GM21528 (cell line): Measurements from ENCODE around the gene BMPER.

Source experiments
- ATAC-seq: cut with Tn5 transposase; IDR thresholded peaks from one replicate; pipeline ENCODE4 v1.9.1; 2021; ENCODE audit warnings: mild to moderate bottlenecking, moderate library complexity; ENCODE audit not compliant: unreplicated experiment, low FRiP score

BMPER gene

DNA sequence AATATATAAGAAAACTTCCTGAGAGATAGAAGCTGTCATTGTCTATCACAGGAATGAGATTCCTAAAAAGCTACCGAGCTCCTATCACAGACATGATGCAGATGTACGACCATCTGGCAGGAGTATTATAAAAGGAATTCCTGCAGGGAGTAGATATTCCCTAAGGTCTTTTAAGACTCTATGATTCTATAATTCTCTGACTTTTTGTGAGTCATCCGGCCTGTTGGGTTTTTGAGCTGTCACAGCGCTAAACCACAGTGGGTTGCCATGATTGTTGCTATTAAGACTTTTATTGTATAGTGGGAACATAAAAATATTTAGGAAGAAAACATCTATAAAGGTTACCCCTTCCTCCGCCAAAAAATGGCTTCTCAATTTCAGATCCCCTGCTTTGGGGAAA is 223.4 kb downstream of the BMPER start:
- ATAC-seq = no peak

DNA sequence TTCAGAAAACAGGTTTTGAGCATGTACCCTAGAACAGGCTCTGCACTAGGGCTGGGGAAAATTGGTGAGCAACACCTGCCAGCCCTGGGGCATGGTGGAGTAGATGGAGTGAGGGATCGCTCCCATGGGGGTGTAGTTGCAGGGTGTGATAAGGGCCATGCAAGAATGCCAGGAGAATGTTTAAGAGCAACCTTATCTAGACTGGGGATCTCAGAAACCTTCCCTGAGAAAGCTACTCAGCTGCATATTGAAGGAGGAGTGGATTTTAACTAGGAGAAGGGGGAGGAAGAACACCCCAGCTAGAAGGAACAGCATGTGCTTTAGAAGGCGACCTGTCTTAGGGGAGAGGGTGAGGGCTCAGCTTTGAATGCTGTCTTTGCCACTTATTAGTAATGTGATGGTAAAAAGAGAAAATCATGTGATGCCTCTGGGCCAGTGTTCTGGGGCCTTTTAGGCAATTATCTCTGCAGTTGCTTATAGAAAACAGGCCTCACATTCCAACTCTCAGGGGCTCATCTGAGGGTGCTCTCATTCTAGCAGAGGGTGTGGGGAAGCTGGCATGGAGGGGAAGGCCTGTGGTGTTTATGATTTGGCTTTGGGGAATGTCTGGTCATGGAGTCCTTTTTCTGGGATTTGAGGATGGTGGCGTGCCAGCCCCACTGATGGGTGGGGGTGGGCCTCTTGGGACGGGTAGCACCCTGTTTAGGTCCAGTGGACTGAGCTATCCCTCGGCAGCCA is 225.4 kb downstream of the BMPER start:
- no peak for ATAC-seq

DNA sequence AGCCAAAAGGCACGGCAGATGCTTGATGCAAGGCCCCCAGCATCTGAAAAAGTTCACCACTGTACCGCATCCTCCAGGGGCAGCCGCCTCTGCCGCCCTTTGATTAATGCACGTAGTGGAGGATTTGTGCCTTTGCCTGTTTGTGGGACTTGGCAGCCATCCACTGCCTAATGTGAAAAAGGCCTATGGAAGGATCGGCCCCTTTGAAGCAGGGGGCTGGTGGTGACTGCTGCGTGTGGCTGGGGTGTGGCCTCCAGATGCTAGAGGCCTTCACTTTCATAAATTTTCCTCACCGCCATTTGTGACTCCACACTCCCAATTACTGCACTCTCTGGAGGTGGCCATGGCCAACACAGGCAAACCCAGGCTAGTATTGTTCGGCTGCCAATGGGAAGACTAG is 226.0 kb downstream of the BMPER start:
- no peak for ATAC-seq

DNA sequence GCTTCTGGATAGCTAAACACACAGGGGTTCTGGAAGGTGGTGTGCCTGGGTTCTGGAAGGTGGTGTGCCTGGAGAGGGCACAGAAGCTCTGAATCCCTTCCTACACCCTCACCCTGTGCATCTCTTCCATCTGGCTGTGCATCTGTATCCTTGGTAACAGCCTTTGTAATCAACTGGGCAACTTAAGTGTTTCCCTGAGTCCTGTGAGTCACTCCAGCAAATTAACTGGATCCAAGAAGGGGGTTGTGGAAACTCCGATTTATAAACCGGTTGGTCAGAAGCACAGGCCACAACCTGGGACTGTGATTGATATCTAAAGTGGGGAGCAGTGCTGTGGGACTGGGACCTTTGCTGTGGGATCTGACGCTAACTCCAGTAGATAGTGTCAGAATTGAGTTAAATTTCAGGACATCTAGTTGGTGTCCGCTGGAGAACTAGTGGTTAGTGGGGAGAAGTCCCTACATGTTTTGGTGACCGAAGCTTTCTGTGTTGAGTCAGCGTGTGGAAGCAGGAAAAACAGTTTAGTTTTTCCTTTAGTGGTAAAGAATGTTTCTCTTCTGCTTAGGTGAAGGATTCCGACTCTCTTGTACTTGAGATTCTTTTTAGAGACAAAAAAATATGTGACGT is 228.1 kb downstream of the BMPER start:
- no peak for ATAC-seq

DNA sequence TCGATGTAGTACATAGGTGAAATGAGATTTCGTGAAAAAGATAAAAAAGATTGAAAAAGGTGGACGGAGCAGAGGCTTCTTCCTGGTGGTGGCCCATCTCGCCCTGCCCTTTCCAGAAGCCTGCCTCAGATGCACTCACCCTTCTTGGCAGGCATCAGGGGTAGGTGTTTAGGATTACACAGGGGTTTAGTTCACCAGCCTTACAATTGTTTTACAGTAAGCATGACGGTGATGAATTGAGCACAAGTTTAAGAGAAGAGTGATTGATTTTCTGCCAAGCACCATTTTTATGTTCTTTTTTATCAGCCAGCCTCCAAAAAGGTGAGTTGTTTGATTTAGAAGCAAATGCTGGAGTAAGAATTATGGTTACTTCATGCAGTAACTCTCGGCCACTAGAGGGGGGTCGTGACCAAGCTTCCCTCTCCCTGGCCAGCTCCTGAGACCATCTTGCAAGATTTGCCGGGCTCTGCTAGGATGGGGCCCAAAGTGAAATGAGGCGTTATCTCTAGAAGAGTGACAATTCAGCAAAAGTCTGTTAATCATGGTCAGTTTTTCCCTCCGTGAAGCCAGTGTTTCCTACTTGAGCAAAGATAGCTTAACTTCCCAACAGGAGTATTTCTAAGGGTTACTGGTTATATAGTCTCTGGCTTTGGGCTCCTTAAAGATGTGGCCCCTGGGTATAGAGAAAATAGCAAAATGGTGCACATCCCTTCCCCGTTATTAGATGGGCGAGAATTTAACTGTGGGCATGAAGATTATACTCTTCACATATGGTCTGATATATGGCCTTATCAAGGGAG is 228.8 kb downstream of the BMPER start:
- ATAC-seq = no peak

DNA sequence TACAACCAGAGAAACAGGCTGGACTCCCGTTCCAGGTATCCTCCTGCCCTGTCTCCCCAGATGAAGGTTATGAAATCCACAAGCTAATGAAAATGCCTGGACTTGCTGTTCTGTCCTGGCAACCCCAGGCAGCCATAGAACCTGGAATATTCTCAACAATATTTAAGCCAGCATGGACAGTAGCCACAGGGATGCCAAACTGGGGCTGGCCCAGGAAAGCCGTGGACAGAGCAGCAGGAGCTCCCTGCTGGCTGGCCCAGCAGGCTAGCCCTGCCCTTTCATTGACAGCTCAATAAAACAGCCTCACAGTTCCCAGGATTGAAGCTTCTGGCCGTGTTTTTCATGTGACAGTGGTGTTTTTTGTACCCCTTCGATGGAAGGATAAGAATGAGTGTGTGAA is 230.6 kb downstream of the BMPER start:
- no peak for ATAC-seq

DNA sequence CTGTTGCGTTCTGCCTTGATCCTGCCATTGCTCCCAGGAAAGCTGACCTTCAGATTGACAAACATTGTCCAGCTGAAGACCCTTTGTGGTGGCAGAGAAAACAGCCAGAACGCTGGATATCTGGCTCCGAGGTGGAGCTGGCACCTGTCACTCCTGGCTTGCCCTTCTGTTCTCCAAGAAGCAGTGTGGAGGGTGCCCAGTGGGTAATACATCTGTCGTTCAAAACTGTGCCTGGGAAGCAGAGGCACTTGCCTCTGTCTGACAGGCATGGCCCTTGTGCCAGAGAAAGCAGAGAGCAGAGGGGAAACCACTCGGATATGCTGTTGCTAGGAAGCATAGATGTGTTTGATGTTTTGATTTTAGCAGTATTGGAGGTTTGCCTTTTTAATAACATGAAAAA is 231.4 kb downstream of the BMPER start:
- no peak for ATAC-seq

DNA sequence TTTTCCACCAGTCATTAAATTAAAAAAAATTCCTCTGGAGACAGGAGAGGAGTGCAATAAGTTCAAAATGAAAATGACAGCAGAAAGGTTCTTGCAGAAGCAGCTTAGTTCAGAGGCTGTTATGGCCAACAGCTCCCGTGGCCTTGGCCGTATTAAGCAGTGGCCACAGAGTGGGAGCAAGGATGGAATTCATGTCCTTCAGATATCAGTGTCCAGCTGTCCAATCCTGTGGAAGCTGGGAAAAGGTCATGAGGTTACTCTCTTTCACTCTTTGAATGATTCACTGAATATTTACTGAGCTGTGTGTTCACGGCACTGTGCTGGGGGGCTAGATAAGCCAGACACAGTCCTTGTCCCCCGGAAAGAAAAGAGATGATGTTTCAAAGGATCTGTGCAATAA is 231.8 kb downstream of the BMPER start:
- ATAC-seq = no peak

DNA sequence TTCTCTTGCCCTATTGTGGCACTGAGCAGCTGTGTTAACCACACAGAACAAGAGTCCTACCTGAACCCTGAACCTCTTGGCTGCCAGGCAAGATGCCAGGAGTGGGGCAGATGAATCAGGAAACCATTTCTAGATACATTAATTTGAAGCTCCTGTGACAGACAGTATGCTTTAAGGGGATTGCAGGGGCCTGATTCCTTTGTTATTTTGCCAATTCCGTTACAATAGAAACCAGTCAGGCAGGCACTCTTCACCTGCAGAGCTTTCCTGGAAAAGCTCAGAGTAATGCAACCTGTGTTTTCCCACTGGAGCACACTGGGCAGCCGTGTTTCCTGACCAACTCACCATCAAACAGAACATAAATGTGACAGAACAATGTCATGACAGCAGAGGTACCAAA is 233.1 kb downstream of the BMPER start:
- ATAC-seq = no peak

DNA sequence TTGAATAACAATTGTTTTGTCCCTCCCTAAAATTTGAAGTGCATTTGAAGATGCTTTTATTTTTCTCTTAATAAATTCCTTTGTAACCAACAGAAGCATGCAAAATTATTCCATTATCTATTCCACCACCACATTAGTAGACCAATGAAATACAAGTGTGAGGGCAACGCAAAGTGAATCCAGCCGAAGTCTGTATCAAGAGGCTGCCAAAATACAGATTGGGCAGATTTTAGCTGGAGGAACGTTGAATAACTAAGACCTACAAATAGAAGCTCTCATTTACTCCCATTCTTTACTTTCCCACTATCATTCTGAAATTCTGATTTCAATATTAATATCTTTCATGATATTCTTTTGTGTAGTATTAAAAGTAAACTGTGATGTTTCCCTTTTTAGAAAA is 233.7 kb downstream of the BMPER start:
- no peak for ATAC-seq

DNA sequence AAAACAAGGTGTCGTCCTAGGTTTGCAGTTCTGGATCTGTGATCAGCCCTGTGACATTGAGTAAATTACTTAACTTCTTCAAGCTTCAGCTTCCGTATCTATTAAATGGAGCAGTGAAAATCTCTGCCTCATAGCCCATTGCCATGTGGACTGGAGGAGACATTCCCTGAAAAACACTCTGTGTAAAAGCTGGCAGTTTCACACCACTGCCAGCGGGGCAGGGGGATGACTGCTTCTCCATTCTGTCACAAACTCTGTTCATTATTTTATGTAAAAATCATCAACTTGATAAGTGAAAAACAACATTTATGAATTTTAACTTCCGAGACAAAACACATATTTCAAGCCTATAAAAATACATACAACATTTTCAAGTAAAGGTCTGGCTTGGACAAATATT is 234.7 kb downstream of the BMPER start:
- no peak for ATAC-seq

DNA sequence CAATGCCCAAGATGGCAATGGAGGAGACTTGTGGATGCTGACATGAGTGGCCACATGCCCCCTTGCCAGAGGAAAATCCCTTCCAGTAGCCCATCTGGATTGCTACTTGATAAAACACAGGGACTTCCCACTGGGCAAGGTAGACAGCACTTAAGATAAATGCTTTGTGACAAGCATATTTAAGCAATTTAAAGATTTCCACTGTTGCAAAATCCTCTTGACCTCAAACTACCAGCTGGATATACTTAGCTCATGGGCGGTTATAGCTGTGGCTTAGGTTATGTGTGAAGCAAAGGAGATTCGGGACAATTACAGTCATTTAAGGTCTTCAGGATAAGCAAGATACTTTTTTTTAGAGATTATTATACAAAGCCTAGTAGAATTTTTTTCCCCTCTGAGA is 238.1 kb downstream of the BMPER start:
- ATAC-seq = no peak

DNA sequence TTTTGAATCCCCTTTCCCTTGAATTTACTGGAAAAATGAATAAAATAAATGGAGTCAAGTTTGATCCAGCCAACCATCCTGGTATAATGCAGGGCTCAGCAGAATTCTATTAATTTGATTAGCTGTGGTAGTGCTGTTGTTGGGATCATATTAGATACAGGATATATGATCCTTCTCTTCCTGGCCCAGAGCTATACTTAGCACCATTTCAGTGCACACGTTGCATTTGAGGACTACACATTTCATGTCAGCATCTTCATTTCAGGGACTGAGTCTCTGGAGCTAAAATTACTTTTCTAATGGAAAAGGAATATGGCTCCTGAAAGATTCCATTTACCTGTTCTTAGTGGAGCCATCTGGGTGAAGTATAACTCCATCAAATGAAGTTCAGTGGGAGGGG is 240.3 kb downstream of the BMPER start:
- no peak for ATAC-seq

DNA sequence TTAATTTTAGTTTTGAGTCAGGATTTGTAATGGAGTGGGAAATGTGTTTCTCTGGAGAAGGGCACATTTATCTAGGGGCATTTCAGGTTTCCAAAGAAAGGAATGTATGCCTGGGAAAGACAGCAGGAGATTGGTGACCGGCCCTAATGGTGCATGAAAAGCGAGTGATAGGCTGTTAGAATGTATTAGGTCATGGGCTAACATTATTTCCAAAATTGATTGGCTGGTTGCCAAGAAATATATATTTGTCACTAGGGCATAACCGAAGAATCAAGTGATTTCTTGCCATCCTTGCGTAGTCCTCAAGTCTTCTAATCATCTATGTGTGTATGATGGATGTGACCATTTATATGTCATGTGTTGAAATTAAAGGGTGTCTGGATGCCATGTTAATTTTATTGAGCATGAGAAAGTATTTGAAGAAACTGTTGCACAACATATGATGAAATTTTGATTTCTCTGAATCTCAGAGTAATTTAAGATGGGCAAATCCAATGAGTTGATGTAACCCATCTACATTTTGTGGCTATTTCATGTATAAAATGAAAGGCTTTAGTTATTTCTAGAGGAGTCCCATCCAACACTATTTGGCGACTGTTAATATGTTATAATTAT is 248.4 kb downstream of the BMPER start:
- no peak for ATAC-seq

DNA sequence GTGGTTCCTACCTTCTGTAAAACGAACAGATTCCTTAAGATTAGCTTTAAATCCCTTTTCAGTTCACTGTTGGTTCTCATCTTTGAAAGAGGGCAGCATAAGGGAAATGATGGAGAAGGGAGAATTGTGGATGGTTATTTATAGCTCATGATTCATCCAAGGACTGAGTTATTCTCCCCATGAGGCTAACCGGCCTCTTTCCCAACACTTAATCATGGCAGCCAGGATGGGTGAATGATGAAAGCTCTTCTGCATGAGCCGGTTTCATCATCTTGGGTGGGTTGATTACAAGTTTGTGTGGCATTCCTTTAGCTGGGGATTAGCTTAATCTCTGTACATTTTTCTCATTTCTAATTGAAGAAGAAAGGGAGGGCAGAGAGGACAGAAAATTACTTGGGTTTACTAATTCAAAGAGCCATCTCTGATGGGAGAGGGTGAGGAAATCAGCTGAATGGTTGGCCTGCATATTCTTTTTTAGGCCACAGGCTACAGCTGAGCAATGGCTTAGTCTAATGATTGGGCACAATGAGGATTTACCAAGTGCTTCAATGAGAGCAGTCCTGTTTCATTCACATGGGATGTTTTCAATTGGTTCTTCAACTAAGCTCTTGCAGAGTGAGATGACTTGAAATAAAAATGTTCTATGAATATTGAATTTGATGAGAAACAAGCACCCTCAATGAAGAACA is 250.0 kb downstream of the BMPER start:
- ATAC-seq = no peak

DNA sequence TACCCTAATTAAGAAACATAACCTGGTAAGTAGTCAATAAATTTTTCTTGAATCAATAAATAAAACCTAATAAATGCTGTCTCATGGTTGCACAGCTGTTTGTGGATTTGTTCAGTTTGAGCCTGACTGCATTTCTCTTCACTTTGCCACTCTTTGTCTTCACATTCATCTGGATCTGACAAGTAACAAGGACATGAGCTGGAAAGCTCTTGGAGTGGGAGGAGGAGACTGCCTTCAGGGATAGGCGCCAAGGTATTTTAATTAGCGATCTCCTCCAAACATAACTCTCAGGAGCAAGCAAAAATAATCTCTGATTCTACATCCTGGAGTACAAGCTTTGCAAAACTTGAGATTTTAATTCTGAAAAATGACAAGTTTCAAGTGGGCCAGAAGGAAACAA is 251.0 kb downstream of the BMPER start:
- ATAC-seq = no peak

DNA sequence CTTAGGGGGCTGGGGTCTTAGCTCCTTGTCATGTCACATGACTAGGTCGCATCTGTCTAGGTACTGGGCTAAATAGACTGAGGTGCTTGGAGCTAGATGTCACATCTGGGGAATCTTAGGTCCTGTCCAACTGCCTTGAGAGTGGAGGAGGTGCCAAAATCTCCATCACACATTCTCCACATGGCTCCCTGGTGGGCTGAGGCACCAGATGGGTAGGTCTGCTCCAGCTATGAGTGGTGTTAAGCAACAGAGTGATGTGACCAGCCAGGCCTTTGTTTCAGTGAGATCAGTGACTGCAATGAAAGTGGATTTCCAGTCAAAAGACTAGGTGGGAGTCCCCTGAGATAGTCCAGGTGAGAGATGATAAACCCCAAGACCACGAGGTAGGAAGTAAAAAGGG is 251.8 kb downstream of the BMPER start:
- ATAC-seq = no peak

DNA sequence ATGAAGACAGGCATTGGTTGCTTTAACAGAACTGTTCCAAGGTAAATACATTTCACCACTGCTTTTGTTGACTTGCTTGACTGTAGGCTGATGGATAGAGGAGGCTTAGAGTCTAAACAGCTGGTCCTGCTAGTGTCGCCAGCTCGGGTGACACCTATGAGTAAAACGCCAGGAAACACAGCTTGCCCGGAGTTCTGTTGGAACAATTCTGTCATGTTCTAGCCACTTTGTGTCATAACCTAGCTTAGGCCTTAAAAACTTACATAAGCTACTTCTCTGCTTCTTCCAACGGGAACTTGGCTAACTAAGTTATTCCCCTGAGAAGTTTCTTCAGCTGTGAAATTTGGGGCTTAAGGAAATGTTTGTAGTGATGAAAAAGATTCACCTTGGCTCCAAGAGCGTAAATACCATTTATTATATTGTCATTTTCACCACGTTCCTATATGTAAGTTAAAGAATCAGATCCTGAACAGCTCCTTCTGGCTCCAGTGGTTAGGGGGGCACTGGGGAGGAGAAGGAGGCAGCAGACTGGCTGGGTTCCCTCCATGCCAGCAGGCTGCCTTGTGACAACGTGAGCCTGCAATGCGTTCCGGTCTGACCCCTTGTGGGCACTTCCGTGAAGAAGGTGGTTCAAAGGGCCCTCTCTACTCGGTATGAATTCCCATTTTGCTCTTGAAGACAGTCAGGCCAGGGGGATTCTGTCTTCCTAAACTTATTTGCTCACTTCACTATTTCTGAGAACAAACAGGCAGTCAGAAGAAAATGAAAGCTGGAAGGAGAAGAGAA is 253.2 kb downstream of the BMPER start:
- ATAC-seq = no peak

DNA sequence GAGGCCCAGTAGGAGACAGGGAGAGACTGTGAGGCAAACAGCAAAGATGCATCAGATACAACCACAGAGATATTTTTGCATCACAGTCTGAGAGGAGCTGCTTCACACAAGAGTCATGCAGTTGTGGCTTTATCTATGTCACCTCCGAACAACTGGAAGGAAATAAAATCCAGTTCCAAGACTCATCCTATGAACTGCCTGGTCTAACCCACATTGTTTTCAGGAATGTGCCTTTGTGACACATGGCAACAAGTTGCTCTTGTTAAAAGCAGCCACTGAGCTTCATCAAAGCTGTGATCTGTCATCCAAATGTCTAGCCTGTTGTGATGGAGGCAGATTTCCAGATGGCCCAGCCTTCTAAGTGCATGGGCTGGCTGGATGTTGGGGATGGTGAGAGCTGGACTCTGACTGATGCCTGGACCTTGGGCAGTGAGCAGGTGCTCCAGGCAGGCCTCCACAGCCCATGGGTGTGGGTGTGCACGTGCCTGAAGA is 255.0 kb downstream of the BMPER start:
- no peak for ATAC-seq
